NCI-H1930 (cell line): ENCODE results near the gene FLT4.
"Not testable (repeated sequence)": the region's sequence is repeated elsewhere in the genome, so short reads cannot be mapped to it uniquely, and the experiment has no call there.

Experiments
- DNase-seq, 2 experiments: peaks; one replicate each; lab custom pipeline; 2025; lab: John Stamatoyannopoulos, UW

Gene FLT4

DNA sequence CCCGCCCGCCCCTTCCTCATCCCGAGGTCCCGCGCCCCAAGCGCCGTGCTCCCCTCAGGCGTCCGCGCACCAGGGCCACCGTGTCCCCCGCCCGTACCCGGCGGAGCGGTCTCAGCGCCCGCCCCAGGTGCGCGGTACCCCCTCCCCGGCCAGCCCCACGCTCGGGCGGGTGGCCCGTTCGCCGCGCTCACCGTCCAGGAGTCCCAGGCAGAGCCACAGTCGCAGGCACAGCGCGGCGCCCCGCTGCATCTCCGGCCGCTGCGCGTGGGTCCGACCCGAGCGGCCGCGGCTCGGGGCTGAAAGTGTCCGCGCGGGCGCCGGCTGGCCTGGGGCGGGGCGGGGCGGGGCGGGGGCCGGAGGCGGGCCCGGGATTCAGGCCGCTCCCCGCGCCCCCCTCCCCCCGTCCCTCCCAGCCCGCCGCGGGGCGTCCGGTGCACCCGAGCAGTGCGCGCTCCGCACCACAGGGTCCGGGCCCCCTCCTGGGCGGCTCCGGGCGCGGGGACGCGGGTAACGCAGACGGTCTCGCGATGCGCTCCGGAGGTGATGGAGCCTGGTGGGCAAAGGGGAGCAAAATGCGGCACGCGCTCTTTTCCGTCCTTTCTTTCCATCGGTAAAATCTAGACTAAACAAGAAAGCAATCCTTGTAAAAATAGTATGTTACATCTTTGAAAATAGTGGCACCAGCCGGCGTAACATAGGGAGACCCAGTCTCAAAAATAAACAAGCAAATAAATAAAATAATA is at the start of gene FLT4:
TSS of gene FLT4 (minus strand) at position 304 of the 743 bp plus-strand sequence. CDS start at position 249, 55 bp downstream.
- DNase-seq = peak; percentile 6 to 41

DNA sequence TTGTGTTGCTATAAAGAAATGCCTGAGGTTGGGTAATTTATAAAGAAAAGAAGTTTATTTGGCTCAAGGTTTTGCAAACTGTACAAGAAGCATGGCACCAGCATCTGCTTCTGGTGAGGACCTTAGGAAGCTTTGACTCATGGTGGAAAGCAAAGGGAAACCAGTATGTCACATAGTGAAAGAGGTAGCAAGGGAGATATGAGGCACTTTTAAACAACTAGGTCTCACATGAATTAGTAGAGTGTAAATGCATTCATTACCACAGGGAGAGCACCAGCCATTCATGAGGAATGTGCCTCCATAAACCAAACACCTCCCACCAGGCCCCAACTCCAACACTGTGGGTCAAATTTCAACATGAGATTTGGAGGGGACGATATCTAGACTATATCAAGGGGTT is 49.6 kb upstream of the FLT4 start:
- no peak for DNase-seq

DNA sequence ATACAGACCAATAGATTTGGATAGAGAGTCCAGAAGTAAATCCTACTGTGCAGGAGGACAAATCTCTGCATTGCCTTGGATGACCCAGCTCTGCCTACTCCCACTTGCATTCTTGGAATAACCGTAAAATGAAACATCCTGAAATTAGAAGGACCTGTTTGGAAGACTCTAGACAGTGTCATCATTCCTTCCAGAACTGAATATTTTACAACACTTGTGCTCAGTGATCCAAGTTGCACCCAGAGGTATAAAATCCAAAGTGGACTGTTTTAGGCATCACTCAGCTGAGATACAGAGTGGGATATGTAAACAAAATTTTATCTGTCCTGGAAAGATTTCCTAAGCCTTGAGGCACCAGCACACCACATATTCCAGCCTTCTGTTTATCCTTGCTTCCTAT is 46.7 kb upstream of the FLT4 start:
- DNase-seq = no peak

DNA sequence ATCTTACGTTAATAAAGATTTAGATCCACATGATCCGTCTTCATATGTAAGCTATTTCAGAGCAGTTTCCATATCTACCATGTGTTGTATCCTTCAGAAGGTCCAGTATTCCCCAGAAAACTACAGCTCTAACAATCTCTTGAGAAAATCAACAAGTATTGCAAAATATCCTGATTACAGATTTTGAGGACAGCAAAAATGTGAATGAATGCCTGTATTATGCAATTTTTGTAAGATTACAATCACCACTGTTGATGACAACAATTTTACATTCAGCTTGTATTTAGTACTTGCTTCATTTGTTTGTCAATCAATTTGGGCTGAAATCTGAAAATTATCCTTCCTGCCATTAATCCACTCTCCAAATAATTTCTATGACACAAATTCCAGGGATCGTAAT is 43.0 kb upstream of the FLT4 start:
- no peak for DNase-seq

DNA sequence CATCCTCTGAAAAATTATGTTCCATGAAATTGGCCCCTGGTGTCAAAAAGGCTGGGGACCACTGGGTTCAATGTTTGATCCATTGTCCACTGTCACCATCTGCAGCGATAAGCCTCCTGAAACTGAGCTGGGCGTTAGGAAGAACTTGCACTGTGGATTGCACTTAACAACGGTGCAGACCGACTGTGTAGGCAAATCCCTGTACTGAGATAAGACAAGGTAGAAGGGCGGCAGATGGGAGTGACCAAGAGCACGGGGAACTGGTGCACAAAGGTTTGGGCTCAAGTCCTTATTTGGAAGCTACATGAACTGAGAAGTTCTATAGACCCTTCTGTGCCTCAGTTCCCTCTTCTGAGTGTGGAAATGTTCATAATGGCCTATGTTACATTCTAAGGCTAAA is 41.6 kb upstream of the FLT4 start:
- no peak for DNase-seq

DNA sequence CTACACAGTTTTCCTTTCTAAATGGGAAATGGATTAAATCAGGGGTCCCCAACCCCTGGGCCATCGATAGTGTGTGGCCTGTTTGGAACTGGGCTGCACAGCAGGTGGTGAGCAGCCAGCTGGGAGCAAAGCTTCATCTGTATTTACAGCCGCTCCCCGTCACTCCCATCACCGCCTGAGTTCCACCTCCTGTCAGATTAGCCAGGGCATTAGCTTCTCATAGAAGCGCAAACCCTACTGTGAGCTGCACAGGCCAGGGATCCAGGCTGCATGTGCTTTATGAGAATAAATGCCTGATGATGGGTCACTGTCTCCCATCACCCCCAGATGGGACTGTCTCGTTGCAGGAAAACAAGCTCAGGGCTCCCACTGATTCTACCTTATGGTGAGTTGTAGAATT is 41.2 kb upstream of the FLT4 start:
- DNase-seq = no peak

DNA sequence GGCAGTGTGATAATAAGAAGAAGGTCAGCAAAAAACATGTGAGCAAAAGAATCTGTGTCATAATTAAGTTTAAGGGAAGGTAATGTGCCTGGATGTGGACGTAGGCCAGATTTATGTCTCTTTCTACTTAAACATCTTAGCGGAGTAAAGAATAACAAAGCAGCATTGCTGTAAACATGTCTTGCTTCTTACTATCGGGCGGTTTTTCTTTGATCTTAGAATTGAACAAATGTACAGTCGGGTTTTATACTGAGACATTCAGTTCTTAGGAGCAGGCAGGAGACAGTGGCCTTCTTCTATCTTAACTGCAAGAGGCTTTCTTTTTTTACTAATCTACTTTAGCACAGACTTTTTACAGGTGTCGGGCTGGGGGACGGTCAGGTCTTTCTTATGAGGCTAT is 40.4 kb upstream of the FLT4 start:
- DNase-seq = no peak

DNA sequence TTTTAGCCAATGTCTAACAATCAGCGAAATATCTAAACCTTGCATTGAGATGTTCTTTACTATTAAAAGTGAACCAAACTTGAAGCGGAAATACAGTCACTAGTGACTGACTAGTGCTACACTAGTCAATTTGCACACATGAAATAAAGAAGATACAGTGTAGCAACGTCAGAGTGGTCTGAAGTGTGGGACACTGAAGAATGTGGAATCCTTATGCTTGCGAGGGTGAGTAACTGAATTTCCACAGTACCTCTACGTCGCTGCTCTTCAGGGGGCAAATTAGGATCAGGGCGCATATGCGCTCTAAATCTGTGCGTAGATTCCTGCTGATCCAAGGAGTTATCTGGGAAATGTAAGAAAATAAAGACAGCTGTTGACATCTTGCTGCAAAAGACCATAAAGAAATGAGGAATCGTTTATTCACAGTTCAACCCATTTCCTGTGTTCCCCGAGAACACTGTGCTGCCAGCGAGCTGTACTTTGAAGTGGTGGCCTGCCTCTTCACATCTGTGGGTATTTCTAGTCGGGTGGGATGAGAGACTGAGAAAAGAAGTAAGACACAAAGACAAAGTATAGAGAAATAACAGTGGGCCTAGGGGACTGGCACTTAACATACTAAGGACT is 39.8 kb upstream of the FLT4 start:
- DNase-seq = no peak

DNA sequence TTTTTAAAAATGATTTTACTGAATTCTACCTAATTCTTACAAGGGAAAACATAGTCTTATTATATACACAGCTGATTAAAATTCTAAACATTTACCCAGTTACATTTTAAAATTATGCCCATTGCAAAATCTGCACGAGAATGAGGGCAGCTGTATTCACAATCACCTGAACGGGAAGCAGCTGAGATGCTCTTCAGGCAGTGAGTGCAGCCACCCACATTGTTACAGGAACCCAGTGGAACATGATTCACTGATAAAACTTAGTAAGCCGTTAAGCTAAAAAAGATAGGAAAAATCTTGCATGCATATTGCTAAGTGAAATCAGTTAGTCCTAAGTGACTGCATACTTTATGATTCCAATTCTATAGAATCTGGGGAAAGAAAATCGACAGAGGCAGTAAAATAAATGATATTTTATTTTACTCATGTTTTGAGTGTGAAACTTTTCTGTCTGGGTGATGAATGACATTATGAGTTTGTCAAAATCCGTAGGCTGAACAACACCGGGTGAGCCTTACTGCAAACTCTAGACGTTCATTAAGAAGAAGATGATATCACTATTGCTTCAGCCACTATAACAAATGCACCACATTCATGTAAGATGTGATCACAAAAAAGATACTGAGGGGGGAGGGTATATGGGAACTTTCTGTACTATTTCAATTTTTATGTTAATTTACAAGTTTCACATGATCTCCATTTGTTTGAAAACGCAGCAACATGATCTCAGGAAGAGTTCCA is 39.1 kb upstream of the FLT4 start:
- DNase-seq = no peak

DNA sequence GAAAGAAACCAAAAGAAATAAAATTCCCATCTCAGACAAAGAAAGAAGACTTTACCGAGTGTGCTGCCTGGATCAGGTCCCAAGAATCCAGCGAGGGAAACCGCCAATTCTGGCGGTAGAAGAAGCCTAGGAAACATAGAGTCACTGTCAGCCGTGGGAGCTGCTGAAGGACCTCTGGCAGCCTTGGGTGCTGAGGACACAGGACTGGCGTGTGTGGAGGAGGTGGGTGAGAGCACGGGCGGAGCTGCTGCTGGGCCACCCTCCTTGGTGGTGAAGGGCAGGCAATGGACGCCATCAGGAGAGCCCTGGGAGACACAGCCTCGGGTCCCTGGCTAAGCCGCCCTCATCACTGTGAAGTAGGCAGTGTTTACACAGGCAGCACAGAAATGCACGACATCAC is 37.4 kb upstream of the FLT4 start:
- not testable (repeated sequence) for DNase-seq

DNA sequence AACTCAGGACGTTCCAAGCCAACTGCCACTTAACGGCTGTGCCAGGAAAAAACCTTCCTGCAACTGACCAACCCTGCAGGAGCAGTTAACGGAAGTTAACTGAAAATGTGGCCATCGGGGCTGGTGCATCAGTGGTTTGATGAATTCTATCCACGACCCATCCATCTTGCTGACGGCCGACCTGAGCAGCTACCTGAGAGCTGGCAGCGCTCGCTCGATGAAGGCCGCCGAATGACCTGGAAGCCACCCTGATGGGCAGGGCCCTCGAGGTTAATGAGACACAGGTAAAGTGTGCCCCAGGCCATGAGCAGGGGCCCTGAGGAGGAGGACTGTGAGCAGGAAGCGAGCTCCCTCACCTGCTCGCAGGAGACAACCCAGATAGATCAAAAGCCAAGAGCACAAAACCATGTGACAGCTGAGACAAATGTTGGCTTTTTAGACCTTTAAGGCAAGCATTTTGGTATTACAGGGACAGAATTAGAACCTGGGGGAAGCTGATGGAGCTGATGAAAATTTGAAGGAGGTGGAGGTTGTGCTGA is 35.3 kb upstream of the FLT4 start:
- no peak for DNase-seq

DNA sequence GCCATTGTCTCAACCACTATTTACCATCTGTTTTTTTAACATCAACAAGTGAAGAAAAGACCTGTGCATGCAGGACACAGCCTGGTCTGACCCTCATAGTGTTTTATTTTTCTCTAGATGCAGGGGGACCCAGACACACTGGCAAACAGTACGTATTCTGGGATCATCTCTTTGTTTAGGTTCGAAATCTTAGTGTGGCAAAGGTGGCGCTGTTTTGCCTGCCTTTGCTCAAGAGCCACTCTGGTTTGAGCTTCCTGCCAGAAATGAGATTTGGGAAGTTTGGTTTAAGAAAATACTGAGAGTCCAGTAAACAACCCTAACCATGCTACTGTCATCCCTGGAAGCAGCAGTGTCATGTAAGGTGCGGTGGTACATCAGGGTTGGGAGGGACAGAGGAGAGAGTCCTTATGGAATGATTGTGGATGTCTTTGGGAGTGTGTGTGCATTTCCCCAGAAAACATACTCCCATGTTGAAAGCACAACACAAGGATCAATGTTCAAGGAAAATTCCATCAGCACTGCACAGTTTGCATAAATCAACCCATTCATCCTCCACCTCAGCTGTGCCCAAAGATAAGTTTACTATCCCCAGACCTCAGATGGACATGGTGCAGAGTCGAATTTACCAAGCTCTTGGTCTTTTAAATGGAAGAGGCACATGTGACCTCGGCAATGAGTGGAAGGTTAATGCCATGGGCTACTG is 34.0 kb upstream of the FLT4 start:
- DNase-seq = no peak

DNA sequence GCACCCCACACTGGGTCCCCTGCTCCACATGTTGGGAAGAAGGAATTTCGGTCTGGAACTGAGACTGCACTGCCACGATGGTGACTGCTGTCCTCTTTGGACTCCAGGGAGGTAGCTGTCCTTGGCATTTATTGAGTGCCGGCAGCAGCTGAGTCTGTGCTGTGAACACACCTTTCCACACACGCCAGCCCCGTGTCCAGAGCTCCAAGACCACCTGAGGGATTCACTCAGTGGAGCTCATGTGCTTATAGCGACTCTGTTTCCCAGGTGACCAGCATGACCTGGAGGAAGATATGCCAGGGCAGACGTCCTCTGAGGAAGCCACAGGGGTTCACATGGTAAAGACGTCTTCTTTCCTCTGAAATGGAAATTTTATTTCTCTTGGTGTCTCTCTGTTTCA is 33.2 kb upstream of the FLT4 start:
- no peak for DNase-seq

DNA sequence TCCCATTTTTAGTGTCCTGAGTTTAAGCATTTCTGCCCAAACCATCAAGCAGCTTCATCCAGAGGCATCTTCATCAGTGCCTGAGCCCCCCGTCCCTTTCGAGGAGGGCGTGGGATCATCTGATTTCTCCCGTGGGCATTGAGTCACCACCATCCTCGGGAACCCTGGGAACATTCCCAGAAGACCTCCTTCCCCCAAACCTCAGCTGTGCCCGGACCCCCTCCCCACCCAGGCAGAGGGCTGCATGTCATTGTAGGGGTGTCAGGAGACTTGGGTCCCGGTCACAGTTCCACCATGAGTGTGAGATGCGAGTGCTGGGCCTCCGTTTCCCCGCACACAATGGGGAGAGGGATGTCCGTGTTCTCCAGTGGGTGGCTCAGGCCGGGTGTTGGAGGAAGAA is 32.6 kb upstream of the FLT4 start:
- not testable (repeated sequence) for DNase-seq

DNA sequence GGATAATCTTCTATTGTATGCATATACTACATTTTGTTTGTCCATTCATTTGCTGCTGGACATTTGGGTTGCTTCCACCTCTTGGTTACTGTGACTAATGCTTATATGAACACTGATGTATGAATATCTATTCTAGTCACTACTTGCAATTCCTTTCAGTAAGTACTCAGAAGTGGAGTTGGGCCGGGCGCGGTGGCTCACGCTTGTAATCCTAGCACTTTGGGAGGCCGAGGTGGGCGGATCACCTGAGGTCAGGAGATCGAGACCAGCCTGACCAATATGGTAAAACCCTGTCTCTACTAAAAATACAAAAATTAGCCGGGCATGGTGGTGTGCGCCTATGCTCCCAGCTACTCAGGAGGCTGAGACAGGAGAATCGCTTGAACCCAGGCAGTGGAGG is 28.9 kb upstream of the FLT4 start:
- not testable (repeated sequence) for DNase-seq

DNA sequence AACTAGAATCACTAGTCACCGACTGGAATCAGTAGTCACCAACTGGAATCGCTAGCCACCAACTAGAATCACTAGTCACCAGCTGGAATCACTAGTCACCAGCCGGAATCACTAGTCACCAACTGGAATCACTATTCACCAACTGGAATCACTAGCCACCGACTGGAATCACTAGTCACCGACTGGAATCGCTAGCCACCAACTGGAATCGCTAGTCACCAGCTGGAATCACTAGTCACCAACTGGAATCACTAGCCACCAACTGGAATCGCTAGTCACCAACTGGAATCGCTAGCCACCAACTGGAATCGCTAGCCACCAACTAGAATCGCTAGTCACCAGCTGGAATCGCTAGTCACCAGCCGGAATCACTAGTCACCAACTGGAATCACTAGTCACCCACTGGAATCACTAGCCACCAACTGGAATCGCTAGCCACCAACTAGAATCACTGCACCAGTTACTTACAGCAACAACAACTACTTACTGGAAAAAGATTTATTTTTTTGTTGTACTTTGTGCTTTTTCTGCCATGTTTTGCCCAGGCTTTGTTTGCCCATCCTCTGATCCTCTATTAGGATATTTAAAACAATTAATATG is 25.7 kb upstream of the FLT4 start:
- DNase-seq = no peak

DNA sequence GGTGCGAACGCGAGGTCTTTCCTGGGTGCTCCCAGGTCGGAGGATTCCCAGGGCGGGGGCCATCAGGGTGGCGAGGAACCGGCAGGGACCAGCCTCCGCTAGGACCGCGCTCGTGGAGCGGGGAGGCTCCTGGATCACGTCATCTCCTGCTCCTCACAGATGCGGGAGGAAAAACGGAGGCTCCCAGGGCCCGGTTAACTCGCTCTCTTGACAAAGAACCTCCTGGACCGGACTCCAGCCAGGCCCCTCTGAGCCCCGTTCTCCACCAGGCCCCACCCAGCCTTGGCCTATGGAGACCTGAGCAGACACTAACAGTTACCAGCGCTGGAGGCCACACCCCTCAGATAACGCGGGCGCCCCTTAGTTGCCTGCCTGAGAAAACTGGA is 24.7 kb upstream of the FLT4 start:
- DNase-seq = not testable (repeated sequence)

DNA sequence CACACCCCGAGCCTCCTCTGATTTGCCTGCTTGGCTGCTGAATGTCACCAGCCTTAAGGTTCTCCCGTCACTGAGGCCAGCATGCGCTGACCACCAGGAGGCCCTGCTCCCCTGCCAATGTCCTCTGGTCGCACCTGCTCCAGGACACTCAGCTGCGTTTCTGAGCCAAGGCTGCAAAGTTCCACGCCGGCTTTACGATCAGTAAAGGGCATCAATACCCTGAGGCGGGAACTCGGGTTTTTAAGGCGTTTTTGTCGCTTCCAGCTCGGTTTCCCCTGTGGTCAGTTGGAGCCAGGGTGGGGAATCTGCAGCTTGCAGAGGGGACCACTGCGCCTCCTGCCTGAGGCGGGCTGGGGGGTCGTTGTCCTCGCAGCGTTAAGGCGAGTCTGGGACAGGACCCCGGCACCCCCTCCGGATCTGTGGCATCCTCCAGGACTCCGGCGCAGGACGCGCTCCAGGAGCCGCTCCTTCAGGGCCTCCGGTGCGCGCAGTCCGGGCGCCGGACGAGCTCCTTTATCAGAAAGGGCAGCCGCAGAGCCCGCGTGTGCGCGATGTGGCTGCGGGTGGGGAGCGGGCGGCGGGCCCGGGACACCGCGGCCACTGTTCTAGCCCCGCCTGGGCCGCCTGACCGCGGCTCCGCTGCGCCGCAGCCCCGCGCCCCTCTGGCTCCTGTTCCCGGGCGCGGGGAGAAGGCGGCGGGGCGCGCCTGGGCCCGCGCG is 24.1 kb upstream of the FLT4 start:
- no peak for DNase-seq

DNA sequence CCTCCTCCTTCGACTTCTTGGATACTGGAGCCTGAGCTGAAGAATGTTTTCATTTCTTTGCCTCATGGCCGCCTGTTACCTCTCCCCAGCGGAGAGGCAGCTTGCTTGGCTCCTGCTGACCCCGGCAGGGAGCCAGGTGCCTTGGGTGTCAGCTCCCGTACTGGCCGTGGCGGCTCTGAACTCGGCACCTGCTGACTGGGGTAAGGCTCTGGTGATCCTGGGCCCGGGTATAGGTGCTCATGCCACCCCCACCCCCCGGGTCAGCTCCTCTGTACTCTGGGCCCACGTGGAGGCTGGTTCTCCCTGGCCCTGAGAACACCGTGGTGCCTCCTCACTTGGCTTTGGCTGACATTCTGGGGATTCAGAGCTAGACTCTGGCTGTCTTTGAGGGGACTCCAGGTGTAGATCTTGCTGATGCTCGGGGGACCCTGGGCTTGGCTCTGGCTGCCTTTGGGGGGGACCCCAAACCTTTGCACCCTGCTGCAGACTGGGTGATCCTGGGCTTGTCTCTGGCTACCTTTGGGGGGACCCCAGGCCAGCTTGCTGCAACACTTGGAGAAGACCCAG is 22.6 kb upstream of the FLT4 start:
- not testable (repeated sequence) for DNase-seq

DNA sequence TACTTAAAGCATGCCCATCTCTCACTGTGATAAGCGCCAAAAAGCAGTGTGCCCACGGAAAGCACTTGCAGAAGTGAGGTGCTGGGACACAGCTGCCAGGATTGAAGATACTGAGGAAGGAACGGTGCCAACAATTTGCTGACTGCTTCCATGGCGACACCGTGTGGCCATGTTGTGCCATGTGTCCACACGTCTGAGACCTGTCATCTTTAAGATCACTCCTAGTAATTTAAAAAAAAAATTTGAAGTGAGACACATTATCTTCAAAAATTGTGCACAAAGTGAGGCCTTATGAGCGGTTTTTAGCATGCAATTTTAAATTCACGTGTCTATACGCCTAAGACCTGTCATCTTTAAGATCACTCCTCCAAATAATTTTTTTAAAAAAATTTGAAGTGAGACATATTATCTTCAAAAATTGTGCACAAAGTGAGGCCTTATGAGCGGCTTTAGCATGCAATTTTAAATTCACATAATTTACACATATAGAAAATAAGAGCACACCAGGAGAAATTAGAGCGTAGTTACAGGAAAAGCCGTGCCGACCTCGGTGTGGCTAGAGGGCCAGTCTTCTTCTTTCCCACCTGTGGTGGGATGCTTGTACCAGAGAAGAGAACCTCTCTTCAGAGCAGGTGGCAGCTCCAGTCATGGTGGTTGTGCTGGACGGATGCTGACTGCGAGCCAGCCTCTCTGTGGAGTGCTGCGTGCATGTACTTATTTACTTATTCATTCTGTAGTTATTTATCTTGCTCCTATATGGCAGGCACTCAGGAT is 21.4 kb upstream of the FLT4 start:
- DNase-seq = peak in 1 of 2 experiments; percentile 41
